GM23338 (cell line): ENCODE measurements around the gene TRIM45. TPM values are rescaled to one million over a fixed set of nuclear protein-coding genes. Genes with fewer than 3 reads are reported as not detected.

Experiments
- ATAC-seq: fragments of 200-7000 bp; cut with Tn5 transposase; 3 replicates; pipeline ENCODE4 v1.9.1; 2020
- DNase-seq: peaks from one replicate; pipeline ENCODE4 v3.0.0-alpha.2; 2015; ENCODE audit warnings: low spot score
- H2AFZ ChIP-seq: fragments of 200-600 bp; sonication (generic); 2 replicates; pipeline ENCODE4 v1.8.0; 2016; ENCODE audit warnings: antibody characterized with exemption, mild to moderate bottlenecking, moderate library complexity
- H3F3A ChIP-seq: fragments of 200-600 bp; sonication (generic); replicated peaks from 2 replicates; pipeline ENCODE4 v1.8.0; 2017; ENCODE audit warnings: antibody characterized with exemption, mixed run types, low read depth
- H3K27ac ChIP-seq: fragments of 200-600 bp; sonication (generic); 2 replicates; pipeline ENCODE4 v1.6.1; 2016; ENCODE audit warnings: low read depth
- H3K27me3 ChIP-seq: fragments of 200-600 bp; sonication (generic); 2 replicates; pipeline ENCODE4 v1.8.0; 2016; ENCODE audit warnings: mild to moderate bottlenecking, mixed run types, moderate library complexity; ENCODE audit not compliant: insufficient read depth
- H3K36me3 ChIP-seq: fragments of 200-600 bp; sonication (generic); 2 replicates; pipeline ENCODE4 v1.8.0; 2016; ENCODE audit warnings: mild to moderate bottlenecking; ENCODE audit not compliant: insufficient read depth
- H3K4me1 ChIP-seq: fragments of 200-600 bp; sonication (generic); 2 replicates; pipeline ENCODE4 v1.8.0; 2016; ENCODE audit warnings: mild to moderate bottlenecking, moderate library complexity; ENCODE audit not compliant: insufficient read depth
- H3K4me2 ChIP-seq: fragments of 200-600 bp; sonication (generic); 2 replicates; pipeline ENCODE4 v1.7.1; 2017; ENCODE audit warnings: mixed run types
- H3K4me3 ChIP-seq: fragments of 200-600 bp; sonication (generic); 2 replicates; pipeline ENCODE4 v1.6.1; 2016; ENCODE audit warnings: mixed run types
- H3K79me2 ChIP-seq: fragments of 200-600 bp; sonication (generic); replicated peaks from 2 replicates; pipeline ENCODE4 v1.8.0; 2017; ENCODE audit warnings: mild to moderate bottlenecking; ENCODE audit not compliant: insufficient read depth
- H3K9me2 ChIP-seq: fragments of 200-600 bp; sonication (generic); 2 replicates; pipeline ENCODE4 v1.8.0; 2017; ENCODE audit not compliant: insufficient read depth
- H4K20me1 ChIP-seq: fragments of 200-600 bp; sonication (generic); replicated peaks from 2 replicates; pipeline ENCODE4 v1.8.0; 2017; ENCODE audit warnings: mild to moderate bottlenecking; ENCODE audit not compliant: insufficient read depth
- H3K27ac Mint-ChIP-seq: 2 replicates; pipeline ENCODE4 v1.8.0; 2020; ENCODE audit warnings: inconsistent platforms, mild to moderate bottlenecking, moderate library complexity, mixed read lengths
- H3K27me3 Mint-ChIP-seq: 3 replicates; pipeline ENCODE4 v1.8.0; 2022; ENCODE audit warnings: low read depth, mild to moderate bottlenecking, moderate library complexity, mixed read lengths, inconsistent platforms; ENCODE audit not compliant: insufficient read depth, poor library complexity
- H3K36me3 Mint-ChIP-seq: 3 replicates; pipeline ENCODE4 v1.8.0; 2021; ENCODE audit warnings: low read depth, mild to moderate bottlenecking, inconsistent platforms, moderate library complexity, mixed read lengths
- H3K4me1 Mint-ChIP-seq: 3 replicates; pipeline ENCODE4 v1.8.0; 2020; ENCODE audit warnings: mild to moderate bottlenecking, inconsistent platforms, mixed read lengths
- H3K4me3 Mint-ChIP-seq: 3 replicates; pipeline ENCODE4 v1.8.0; 2021; ENCODE audit warnings: moderate library complexity, mild to moderate bottlenecking, inconsistent platforms, mixed read lengths
- H3K9me3 Mint-ChIP-seq: 3 replicates; pipeline ENCODE4 v1.8.0; 2020; ENCODE audit warnings: moderate library complexity, mild to moderate bottlenecking, inconsistent platforms, mixed read lengths
- CREB1 ChIP-seq: fragments of 250-450 bp; sonication (Bioruptor Pico); IDR thresholded peaks from 2 replicates; pipeline ENCODE4 v1.5.0; 2020; ENCODE audit warnings: low read depth, mild to moderate bottlenecking, moderate library complexity
- CTCF ChIP-seq, 2 experiments: fragments of 200-600 bp in 1 of 2; sonication (generic) in 1 of 2; conservative IDR thresholded peaks; 2 replicates each; pipeline versions ENCODE4 v1.5.1 to v1.6.1; 2016 to 2017; ENCODE audit warnings: antibody characterized with exemption in 2 of 2, low read depth in 2 of 2, mild to moderate bottlenecking in 2 of 2, moderate library complexity in 1 of 2
- EZH2 ChIP-seq: fragments of 200-600 bp; sonication (generic); IDR thresholded peaks from one replicate; pipeline ENCODE4 v1.8.0; 2017; ENCODE audit warnings: antibody characterized with exemption, mild to moderate bottlenecking, low read depth; ENCODE audit not compliant: unreplicated experiment
- EZH2phosphoT487 ChIP-seq: fragments of 200-600 bp; sonication (generic); IDR thresholded peaks from one replicate; pipeline ENCODE4 v1.8.1; 2018; ENCODE audit warnings: antibody characterized with exemption; ENCODE audit not compliant: unreplicated experiment
- JUNB ChIP-seq: IDR thresholded peaks from one replicate; pipeline ENCODE4 v1.6.1; 2016; ENCODE audit warnings: antibody characterized with exemption; ENCODE audit not compliant: unreplicated experiment
- NANOG ChIP-seq: IDR thresholded peaks from 2 replicates; pipeline ENCODE4 v1.6.1; 2016; ENCODE audit warnings: antibody characterized with exemption, borderline replicate concordance
- POLR2AphosphoS5 ChIP-seq: IDR thresholded peaks from 2 replicates; pipeline ENCODE4 v1.6.1; 2016; ENCODE audit warnings: antibody characterized with exemption, low read depth
- REST ChIP-seq: IDR thresholded peaks from one replicate; pipeline ENCODE4 v1.6.1; 2018; ENCODE audit warnings: antibody characterized with exemption; ENCODE audit not compliant: unreplicated experiment
- STAT1 ChIP-seq: IDR thresholded peaks from one replicate; pipeline ENCODE4 v1.6.1; 2016; ENCODE audit warnings: antibody characterized with exemption; ENCODE audit not compliant: unreplicated experiment
- ZNF114 ChIP-seq: fragments of 250-450 bp; sonication (Bioruptor Pico); IDR thresholded peaks from 2 replicates; pipeline ENCODE4 v1.5.0; 2020; ENCODE audit warnings: mild to moderate bottlenecking, moderate library complexity
- ZNF331 ChIP-seq: fragments of 250-450 bp; sonication (Bioruptor Pico); IDR thresholded peaks from 2 replicates; pipeline ENCODE4 v1.5.0; 2020; ENCODE audit warnings: low read depth, mild to moderate bottlenecking, moderate library complexity
- ZNF462 ChIP-seq: fragments of 250-450 bp; sonication (Bioruptor Pico); IDR thresholded peaks from 2 replicates; pipeline ENCODE4 v1.5.0; 2020; ENCODE audit warnings: mild to moderate bottlenecking, moderate library complexity
- polyA plus RNA-seq: library from polyadenylated mRNA; unstranded; fragments of >200 nt; fragmentation: Nextera tagmentation; extraction: Ambion mirVana; gene quantifications from 2 replicates; pipeline ENCODE4 v1.2.1, GENCODE V29; 2016
- total RNA-seq: library from RNA; depleted of rRNA; stranded (reverse); fragments of >200 nt; shearing (Covaris generic); gene quantifications from 2 replicates; pipeline ENCODE4 v1.2.3, GENCODE V29; 2014

The TRIM45 gene
- total and polyA plus RNA-seq, 2 experiments from 2014 or later = 8.8 to 15.0 TPM

- Histone ChIP-seq H3K27ac (no peak overlapping the region), H3K9me2 (no peaks in the 10 kb centered on the region), H3K36me3 (no peaks in the 10 kb centered on the region), H3K4me1 (peaks cover 6% of the 10 kb centered on the region), H3F3A (no peaks in the 10 kb centered on the region), H3K4me2 (no peak overlapping the region), H3K27me3 (no peaks in the 10 kb centered on the region), H2AFZ (no peak overlapping the region), H4K20me1 (no peaks in the 10 kb centered on the region), H3K4me3 (no peak overlapping the region), H3K79me2 (no peaks in the 10 kb centered on the region)
- H3K27ac Mint-ChIP-seq = no peak overlapping the region
- no peak for TF ChIP-seq POLR2AphosphoS5
- no peak for TF ChIP-seq JUNB
- TF ChIP-seq REST = no peak
- TF ChIP-seq STAT1 = no peak
- no peak for TF ChIP-seq EZH2
- no peak for TF ChIP-seq ZNF114 (CRISPR knock-in tag)
- no peak for TF ChIP-seq EZH2phosphoT487
- no peak for TF ChIP-seq NANOG
- no peak for TF ChIP-seq CTCF (conservative IDR thresholded peaks at IDR 0.05; ENCODE audit: low read depth in 2 of 2)
- TF ChIP-seq ZNF331 = no peak
- no peak for TF ChIP-seq ZNF462 (CRISPR knock-in tag)
- TF ChIP-seq CREB1 = no peak
- H3K27me3 Mint-ChIP-seq = peaks cover 2% of the 10 kb centered on the region
- 0 out of 3 replicates have a peak, but pooled peaks cover 2% of the 10 kb centered on the region for H3K36me3 Mint-ChIP-seq
- H3K4me1 Mint-ChIP-seq = peaks cover 18% of the 10 kb centered on the region
- DNase-seq = no peak
- ATAC-seq = no peak
- no peaks in the 10 kb centered on the region for H3K9me3 Mint-ChIP-seq
- no peak overlapping the region for H3K4me3 Mint-ChIP-seq
Observed at GRCh38 chr1:117167402-117167801, 45.9 kb upstream of the TRIM45 start.
